Body of pancreas (tissue), 4 donors: Measurements from ENCODE around the gene SUB1.

Experiments used
- POLR2A ChIP-seq, 3 donors: fragments of 450-650 bp; IDR thresholded peaks; one replicate each; pipeline ENCODE4 v1.6.1; 2016; ENCODE audit warnings: antibody characterized with exemption in 3 of 3, mild to moderate bottlenecking in 2 of 3
- TF ChIP-seq, protein P1 (sequence below), 7 experiments: fragments of 450-650 bp in 4 of 7; fragments of 200-600 bp in 3 of 7; sonication (generic) in 3 of 7; IDR thresholded peaks; one replicate each; pipeline ENCODE4 v1.5.1; 2016 to 2019; ENCODE audit warnings: antibody characterized with exemption in 7 of 7

GRCh38 chr5:32587067-32587551 lies 1.8 kb downstream of the SUB1 start:
- TF ChIP-seq, protein P1, sequence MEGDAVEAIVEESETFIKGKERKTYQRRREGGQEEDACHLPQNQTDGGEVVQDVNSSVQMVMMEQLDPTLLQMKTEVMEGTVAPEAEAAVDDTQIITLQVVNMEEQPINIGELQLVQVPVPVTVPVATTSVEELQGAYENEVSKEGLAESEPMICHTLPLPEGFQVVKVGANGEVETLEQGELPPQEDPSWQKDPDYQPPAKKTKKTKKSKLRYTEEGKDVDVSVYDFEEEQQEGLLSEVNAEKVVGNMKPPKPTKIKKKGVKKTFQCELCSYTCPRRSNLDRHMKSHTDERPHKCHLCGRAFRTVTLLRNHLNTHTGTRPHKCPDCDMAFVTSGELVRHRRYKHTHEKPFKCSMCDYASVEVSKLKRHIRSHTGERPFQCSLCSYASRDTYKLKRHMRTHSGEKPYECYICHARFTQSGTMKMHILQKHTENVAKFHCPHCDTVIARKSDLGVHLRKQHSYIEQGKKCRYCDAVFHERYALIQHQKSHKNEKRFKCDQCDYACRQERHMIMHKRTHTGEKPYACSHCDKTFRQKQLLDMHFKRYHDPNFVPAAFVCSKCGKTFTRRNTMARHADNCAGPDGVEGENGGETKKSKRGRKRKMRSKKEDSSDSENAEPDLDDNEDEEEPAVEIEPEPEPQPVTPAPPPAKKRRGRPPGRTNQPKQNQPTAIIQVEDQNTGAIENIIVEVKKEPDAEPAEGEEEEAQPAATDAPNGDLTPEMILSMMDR (IDR thresholded peaks at IDR 0.05) = no peak
- TF ChIP-seq POLR2A (IDR thresholded peaks at IDR 0.05) = no peak
